Mesendoderm (in vitro differentiated cells): ENCODE data around the gene RHD.
"Not testable (repeated sequence)": the region's sequence is repeated elsewhere in the genome, so short reads cannot be mapped to it uniquely, and the experiment has no call there.

Source experiments
- DNase-seq: peaks from one replicate; pipeline ENCODE4 v3.0.0; 2013
- H2AK5ac ChIP-seq: 2 replicates; pipeline ENCODE4 v1.6.1; 2013; ENCODE audit warnings: low read length, inconsistent platforms
- H2BK120ac ChIP-seq: 2 replicates; pipeline ENCODE4 v1.6.1; 2013; ENCODE audit warnings: low read depth, mild to moderate bottlenecking, low read length, moderate library complexity, mixed read lengths
- H2BK15ac ChIP-seq: replicated peaks from 2 replicates; pipeline ENCODE4 v1.6.1; 2013; ENCODE audit warnings: low read depth, mild to moderate bottlenecking, moderate library complexity
- H2BK5ac ChIP-seq: 2 replicates; pipeline ENCODE4 v1.6.1; 2013; ENCODE audit warnings: low read length, inconsistent platforms
- H3K18ac ChIP-seq: 2 replicates; pipeline ENCODE4 v1.6.1; 2013; ENCODE audit warnings: mild to moderate bottlenecking, low read length, mixed read lengths
- H3K23ac ChIP-seq: one replicate; pipeline ENCODE4 v1.6.1; 2013; ENCODE audit warnings: low read length
- H3K27ac ChIP-seq: 2 replicates; pipeline ENCODE4 v1.5.1; 2013; ENCODE audit warnings: low read depth, mild to moderate bottlenecking, inconsistent platforms, low read length, moderate library complexity
- H3K27me3 ChIP-seq: 2 replicates; pipeline ENCODE4 v1.6.1; 2013; ENCODE audit warnings: low read length, control low read depth, mild to moderate bottlenecking, inconsistent platforms; ENCODE audit not compliant: insufficient read depth, poor library complexity
- H3K36me3 ChIP-seq: 2 replicates; pipeline ENCODE4 v1.6.1; 2013; ENCODE audit warnings: low read length, inconsistent platforms; ENCODE audit not compliant: control insufficient read depth, insufficient read depth
- H3K4ac ChIP-seq: one replicate; pipeline ENCODE4 v1.6.1; 2013; ENCODE audit warnings: low read depth, mild to moderate bottlenecking, low read length, moderate library complexity
- H3K4me1 ChIP-seq: 2 replicates; pipeline ENCODE4 v1.6.1; 2013; ENCODE audit warnings: low read depth, low read length, inconsistent platforms; ENCODE audit not compliant: control insufficient read depth
- H3K4me2 ChIP-seq: 2 replicates; pipeline ENCODE4 v1.6.1; 2013; ENCODE audit warnings: low read length
- H3K4me3 ChIP-seq: 2 replicates; pipeline ENCODE4 v1.5.1; 2013; ENCODE audit warnings: mild to moderate bottlenecking, low read length
- H3K56ac ChIP-seq: one replicate; pipeline ENCODE4 v1.6.1; 2013; ENCODE audit warnings: low read length
- H3K79me1 ChIP-seq: 2 replicates; pipeline ENCODE4 v1.6.1; 2013; ENCODE audit warnings: low read length, inconsistent platforms
- H3K79me2 ChIP-seq: 2 replicates; pipeline ENCODE4 v1.6.1; 2013; ENCODE audit warnings: mild to moderate bottlenecking, low read length; ENCODE audit not compliant: control insufficient read depth, insufficient read depth
- H3K9ac ChIP-seq: 2 replicates; pipeline ENCODE4 v1.6.1; 2013; ENCODE audit warnings: low read length, inconsistent platforms
- H4K5ac ChIP-seq: one replicate; pipeline ENCODE4 v1.6.1; 2013; ENCODE audit warnings: low read length
- H4K8ac ChIP-seq: one replicate; pipeline ENCODE4 v1.6.1; 2013; ENCODE audit warnings: low read depth, mild to moderate bottlenecking, control low read depth, low read length, moderate library complexity
- WGBS: extraction: QIAGEN DNeasy Blood & Tissue Kit; methylation state at CpG from one replicate; pipeline ENCODE4 v1.1.7; 2013; ENCODE audit warnings: low lambda C conversion rate, missing lambda C conversion rate; ENCODE audit not compliant: insufficient coverage; ENCODE audit errors: extremely low coverage; 5-methylcytosine and 5-hydroxymethylcytosine counted together

RHD gene

DNA sequence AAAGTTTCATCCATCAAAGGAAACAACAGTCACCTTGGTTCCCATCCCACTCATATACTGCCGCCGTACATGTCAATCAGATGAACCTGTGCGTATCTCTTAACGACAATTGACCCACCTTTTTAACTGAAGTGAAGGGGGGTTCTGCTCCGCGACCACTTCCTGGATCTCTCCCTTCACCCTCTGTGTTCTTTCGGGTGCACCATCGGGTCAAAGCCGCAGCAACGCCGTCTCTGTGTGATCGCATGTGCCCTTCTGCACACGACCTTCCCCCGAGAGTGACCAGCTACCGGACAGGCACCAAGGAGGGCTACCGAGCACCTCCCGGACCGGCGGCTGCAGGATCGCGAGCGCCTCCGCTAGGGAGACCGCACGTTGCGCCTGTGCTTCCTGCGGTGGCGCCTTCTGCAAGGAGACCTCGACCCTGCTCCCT is 64.6 kb downstream of the RHD start:
- not testable (repeated sequence) for H3K4me1 ChIP-seq, H4K8ac ChIP-seq, H2BK120ac ChIP-seq, H2BK15ac ChIP-seq, H2BK5ac ChIP-seq, H2AK5ac ChIP-seq, H3K4ac ChIP-seq, H3K27me3 ChIP-seq, H3K36me3 ChIP-seq, H3K23ac ChIP-seq, H3K27ac ChIP-seq, H4K5ac ChIP-seq, H3K18ac ChIP-seq, H3K79me1 ChIP-seq
- peak overlapping the region; percentile 60 for H3K4me3 ChIP-seq
- H3K4me2 ChIP-seq = peak overlapping the region; percentile 74
- WGBS = no CpG with 5 or more reads among the region's 29 CpGs
- peak; percentile 10 for DNase-seq
- peak overlapping the region; percentile 71 for H3K56ac ChIP-seq
- H3K79me2 ChIP-seq = peaks cover 13% of the 10 kb centered on the region
- H3K9ac ChIP-seq = peak overlapping the region; percentile 62

GRCh38 chr1:25337483-25338187 is 65.3 kb downstream of the RHD start:
- not testable (repeated sequence) for H4K8ac ChIP-seq, H2BK15ac ChIP-seq, H2AK5ac ChIP-seq, H3K79me1 ChIP-seq, H4K5ac ChIP-seq, H3K4ac ChIP-seq, H2BK5ac ChIP-seq, H3K4me2 ChIP-seq, H3K4me1 ChIP-seq, H2BK120ac ChIP-seq, H3K36me3 ChIP-seq, H3K23ac ChIP-seq, H3K27me3 ChIP-seq, H3K18ac ChIP-seq
- H3K4me3 ChIP-seq = peak overlapping the region; percentile 16
- DNase-seq = peak; percentile 9
- H3K27ac ChIP-seq = peak overlapping the region; percentile 45
- WGBS = no CpG with 5 or more reads among the region's 39 CpGs
- peak overlapping the region; percentile 64 for H3K9ac ChIP-seq
- H3K56ac ChIP-seq = peak overlapping the region; percentile 77
- H3K79me2 ChIP-seq = peaks cover 14% of the 10 kb centered on the region

GRCh38 chr1:25338188-25338981 is 66.1 kb downstream of the RHD start, which contains the start of gene TMEM50A:
TSS of gene TMEM50A (plus strand) at chr1:25338334. CDS start at chr1:25340487, 2,153 bp downstream.
- no peaks in the 10 kb centered on the region for H3K4me1 ChIP-seq
- H3K79me1 ChIP-seq = no peaks in the 10 kb centered on the region
- peak within 1 kb of the TSS; percentile 45 for H3K23ac ChIP-seq
- H4K8ac ChIP-seq = no peak within 1 kb of the TSS
- no peak within 1 kb of the TSS for H4K5ac ChIP-seq
- H3K4me3 ChIP-seq = peak within 1 kb of the TSS; percentile 94
- peak within 1 kb of the TSS; percentile 94 for H3K9ac ChIP-seq
- H3K79me2 ChIP-seq = peaks cover 14% of the 10 kb centered on the region
- peak within 1 kb of the TSS; percentile 99 for H3K27ac ChIP-seq
- peak within 1 kb of the TSS; percentile 96 for H3K56ac ChIP-seq
- DNase-seq = peak; percentile 96
- H2BK120ac ChIP-seq = no peak within 1 kb of the TSS
- peak within 1 kb of the TSS; percentile 84 for H3K4ac ChIP-seq
- H3K27me3 ChIP-seq = no peaks in the 10 kb centered on the region
- H3K4me2 ChIP-seq = peak within 1 kb of the TSS; percentile 61
- H3K18ac ChIP-seq = peak within 1 kb of the TSS; percentile 86
- no peak within 1 kb of the TSS for H2BK5ac ChIP-seq
- H2BK15ac ChIP-seq = no peak within 1 kb of the TSS
- no CpG with 5 or more reads among the region's 75 CpGs for WGBS
- no peaks in the 10 kb centered on the region for H3K36me3 ChIP-seq
- H2AK5ac ChIP-seq = no peak within 1 kb of the TSS

DNA sequence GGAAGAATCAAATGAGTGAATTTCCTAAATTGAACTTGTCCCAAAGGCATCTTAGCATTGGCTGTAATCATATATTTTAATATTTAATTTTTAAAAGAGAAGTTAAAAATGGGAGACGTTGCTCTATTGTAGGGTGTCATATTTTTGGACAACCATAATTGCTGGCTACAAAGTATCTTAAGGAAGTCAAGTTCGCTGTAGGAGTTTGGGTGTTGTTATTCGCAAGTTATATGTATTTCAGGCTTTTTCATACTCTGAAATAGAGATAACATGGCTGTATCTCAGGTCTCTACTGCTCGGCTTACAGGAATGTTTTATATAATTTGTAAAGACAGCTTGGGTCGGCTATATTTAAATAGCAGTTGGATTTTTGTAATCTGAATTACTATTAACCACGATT is 66.7 kb downstream of the RHD start:
- H3K27me3 ChIP-seq = no peaks in the 10 kb centered on the region
- peak overlapping the region; percentile 86 for H3K18ac ChIP-seq
- no peak overlapping the region for H2AK5ac ChIP-seq
- peak overlapping the region; percentile 94 for H3K4me3 ChIP-seq
- H3K4me1 ChIP-seq = no peaks in the 10 kb centered on the region
- no CpG with 5 or more reads among the region's 6 CpGs for WGBS
- no peak overlapping the region for H3K4ac ChIP-seq
- no peak overlapping the region for H2BK15ac ChIP-seq
- H3K4me2 ChIP-seq = peak overlapping the region; percentile 61
- no peak overlapping the region for H4K5ac ChIP-seq
- H3K23ac ChIP-seq = no peak overlapping the region
- peak overlapping the region; percentile 99 for H3K27ac ChIP-seq
- no peak for DNase-seq
- peak overlapping the region; percentile 94 for H3K9ac ChIP-seq
- H3K79me1 ChIP-seq = no peaks in the 10 kb centered on the region
- no peak overlapping the region for H2BK120ac ChIP-seq
- H3K79me2 ChIP-seq = peaks cover 14% of the 10 kb centered on the region
- H4K8ac ChIP-seq = no peak overlapping the region
- peak overlapping the region; percentile 96 for H3K56ac ChIP-seq
- H3K36me3 ChIP-seq = no peaks in the 10 kb centered on the region
- H2BK5ac ChIP-seq = no peak overlapping the region

- no peak overlapping the region for H3K27ac ChIP-seq
- H3K56ac ChIP-seq = no peak overlapping the region
- H3K4ac ChIP-seq = no peak overlapping the region
- H3K4me3 ChIP-seq = no peak overlapping the region
- no peak overlapping the region for H3K23ac ChIP-seq
- H3K4me1 ChIP-seq = no peaks in the 10 kb centered on the region
- peaks cover 14% of the 10 kb centered on the region for H3K79me2 ChIP-seq
- DNase-seq = no peak
- H4K5ac ChIP-seq = no peak overlapping the region
- H4K8ac ChIP-seq = no peak overlapping the region
- no peak overlapping the region for H3K18ac ChIP-seq
- H3K79me1 ChIP-seq = no peaks in the 10 kb centered on the region
- H2BK5ac ChIP-seq = no peak overlapping the region
- H3K4me2 ChIP-seq = no peak overlapping the region
- H2BK15ac ChIP-seq = no peak overlapping the region
- no peak overlapping the region for H2BK120ac ChIP-seq
- no CpG with 5 or more reads among the region's 6 CpGs for WGBS
- no peaks in the 10 kb centered on the region for H3K36me3 ChIP-seq
- H3K27me3 ChIP-seq = no peaks in the 10 kb centered on the region
- no peak overlapping the region for H3K9ac ChIP-seq
- no peak overlapping the region for H2AK5ac ChIP-seq
These were observed 69.4 kb downstream of the RHD start for GRCh38 chr1:25341746-25342145.
